OCI-LY7 (cell line): Measurements from ENCODE around the gene NSL1. TPM values are rescaled to one million over a fixed set of nuclear protein-coding genes. Genes with fewer than 3 reads are reported as not detected.
A peak's percentile ranks its signal among the peaks of the same experiment; 100 is the strongest.

ENCODE experiments used
- BruUV-seq: library from RNA; stranded (reverse); fragments of 400-500 nt; replicated peaks from 2 replicates; lab custom pipeline; 2021; lab: Mats Ljungman, UMichigan
- CTCF ChIA-PET: fragments of 300-600 bp; sonication (Branson Sonifier 250); formaldehyde crosslinking; loops from one replicate; lab custom pipeline; 2022; ENCODE audit warnings: antibody characterized with exemption; ENCODE audit not compliant: unreplicated experiment; lab: Charles Lee
- POLR2A ChIA-PET: fragments of 300-600 bp; sonication (Branson Sonifier 250); formaldehyde crosslinking; loops from one replicate; lab custom pipeline; 2022; ENCODE audit warnings: antibody characterized with exemption; lab: Charles Lee
- DNase-seq: peaks from one replicate; pipeline ENCODE4 v3.0.0-alpha.2; 2015; ENCODE audit warnings: low spot score
- H2AFZ ChIP-seq: fragments of 200-600 bp; sonication (generic), shearing (Covaris generic); 2 replicates; pipeline ENCODE4 v1.6.1; 2014; ENCODE audit warnings: mild to moderate bottlenecking, antibody characterized with exemption, low read length, moderate library complexity
- H3K27ac ChIP-seq: fragments of 200-600 bp; sonication (generic); 2 replicates; pipeline ENCODE4 v1.5.1; 2014; ENCODE audit warnings: mixed run types, low read depth, mild to moderate bottlenecking, moderate library complexity, low read length, inconsistent platforms; ENCODE audit not compliant: poor library complexity, severe bottlenecking
- H3K36me3 ChIP-seq: fragments of 200-600 bp; sonication (generic); 2 replicates; pipeline ENCODE4 v1.6.1; 2014; ENCODE audit warnings: mild to moderate bottlenecking, antibody characterized with exemption, low read length, moderate library complexity, mixed read lengths; ENCODE audit not compliant: insufficient read depth
- H3K4me1 ChIP-seq: fragments of 200-600 bp; sonication (generic); 2 replicates; pipeline ENCODE4 v1.5.1; 2014; ENCODE audit warnings: mild to moderate bottlenecking, low read length; ENCODE audit not compliant: insufficient read depth, poor library complexity, severe bottlenecking
- H3K4me2 ChIP-seq: fragments of 200-600 bp; sonication (generic); 2 replicates; pipeline ENCODE4 v1.6.1; 2014; ENCODE audit warnings: mild to moderate bottlenecking, low read length
- H3K4me3 ChIP-seq: fragments of 200-600 bp; sonication (generic); 2 replicates; pipeline ENCODE4 v1.5.1; 2014; ENCODE audit warnings: mild to moderate bottlenecking, low read depth, low read length; ENCODE audit not compliant: poor library complexity, severe bottlenecking
- H3K79me2 ChIP-seq: fragments of 200-600 bp; sonication (generic); 2 replicates; pipeline ENCODE4 v1.6.1; 2016; ENCODE audit warnings: low read depth, mild to moderate bottlenecking, low read length, moderate library complexity, mixed read lengths; ENCODE audit not compliant: insufficient read depth
- H3K9me2 ChIP-seq: fragments of 200-600 bp; sonication (generic); 2 replicates; pipeline ENCODE4 v1.6.1; 2016; ENCODE audit warnings: mild to moderate bottlenecking, low read length, mixed read lengths; ENCODE audit not compliant: insufficient read depth
- H3K9me3 ChIP-seq: fragments of 200-600 bp; sonication (generic); 2 replicates; pipeline ENCODE4 v1.6.1; 2014; ENCODE audit warnings: mild to moderate bottlenecking, mixed run types, low read length, mixed read lengths
- H4K20me1 ChIP-seq: fragments of 200-600 bp; sonication (generic); 2 replicates; pipeline ENCODE4 v1.6.1; 2014; ENCODE audit warnings: mild to moderate bottlenecking, antibody characterized with exemption, low read length, moderate library complexity, mixed read lengths; ENCODE audit not compliant: insufficient read depth
- EZH2phosphoT487 ChIP-seq: fragments of 200-600 bp; sonication (generic); IDR thresholded peaks from 2 replicates; pipeline ENCODE4 v1.6.1; 2018; ENCODE audit warnings: low read depth, borderline replicate concordance, mild to moderate bottlenecking, mixed run types, antibody characterized with exemption, low read length, moderate library complexity, mixed read lengths
- intact Hi-C: fragments of 100-400 bp; cut with micrococcal nuclease; formaldehyde crosslinking; loops from one replicate; pipeline ENCODE4 v1.10.0; 2022; ENCODE audit not compliant: unreplicated experiment
- total RNA-seq, 2 experiments: library from RNA; depleted of rRNA in 1 of 2; stranded (reverse); fragments of >200 nt in 1 of 2; shearing (Covaris generic) in 1 of 2; gene quantifications; 2 replicates each; pipeline ENCODE4 v1.2.3, GENCODE V29; 2014 to 2022
- TF ChIP-seq, protein P1 (sequence below): fragments of 200-600 bp; sonication (generic); conservative IDR thresholded peaks from 2 replicates; pipeline ENCODE4 v1.5.1; 2014; ENCODE audit warnings: mild to moderate bottlenecking, antibody characterized with exemption, low read length, moderate library complexity, mixed read lengths

Gene NSL1
- total RNA-seq, 2 experiments from 2014 or later = 66.8 to 70.9 TPM

DNA sequence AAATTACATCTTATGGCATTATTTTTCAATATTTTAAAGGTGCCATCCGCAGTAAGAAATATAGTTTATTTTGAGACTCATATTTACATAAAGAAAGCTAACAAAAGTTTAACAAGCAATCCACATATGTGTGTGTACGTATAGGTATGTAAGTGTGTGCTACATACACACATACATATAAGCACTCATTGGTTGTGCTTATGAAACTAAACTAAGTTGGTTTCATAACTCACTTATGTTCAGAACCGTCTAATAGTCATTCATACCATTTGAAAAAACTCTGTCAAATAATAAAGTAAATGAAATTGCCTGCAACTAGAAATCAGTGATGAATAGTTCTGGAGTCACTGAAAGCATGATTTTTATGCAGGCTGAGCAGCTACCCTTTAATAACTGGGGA is 14.2 kb upstream of the NSL1 start:
- intact Hi-C loops = no loop called here
- no TSS peak for BruUV-seq
- Histone ChIP-seq H3K4me1 (no peaks in the 10 kb centered on the region), H3K27ac (no peak overlapping the region), H3K36me3 (peaks cover 68% of the 10 kb centered on the region), H3K79me2 (no peaks in the 10 kb centered on the region), H3K4me3 (no peak overlapping the region), H3K9me3 (no peaks in the 10 kb centered on the region), H3K9me2 (no peaks in the 10 kb centered on the region), H2AFZ (no peak overlapping the region), H3K4me2 (no peak overlapping the region), H4K20me1 (no peaks in the 10 kb centered on the region)
- ChIA-PET CTCF (no interaction called here), POLR2A (interaction anchor here (0.6 to 1.9 kb wide), 7 partner anchors 9 to 152 kb away, joined by 3 to 7 read pairs (median 5); no protein-coding TSS in a partner anchor)
- no peak for TF ChIP-seq EZH2phosphoT487
- TF ChIP-seq, protein P1, sequence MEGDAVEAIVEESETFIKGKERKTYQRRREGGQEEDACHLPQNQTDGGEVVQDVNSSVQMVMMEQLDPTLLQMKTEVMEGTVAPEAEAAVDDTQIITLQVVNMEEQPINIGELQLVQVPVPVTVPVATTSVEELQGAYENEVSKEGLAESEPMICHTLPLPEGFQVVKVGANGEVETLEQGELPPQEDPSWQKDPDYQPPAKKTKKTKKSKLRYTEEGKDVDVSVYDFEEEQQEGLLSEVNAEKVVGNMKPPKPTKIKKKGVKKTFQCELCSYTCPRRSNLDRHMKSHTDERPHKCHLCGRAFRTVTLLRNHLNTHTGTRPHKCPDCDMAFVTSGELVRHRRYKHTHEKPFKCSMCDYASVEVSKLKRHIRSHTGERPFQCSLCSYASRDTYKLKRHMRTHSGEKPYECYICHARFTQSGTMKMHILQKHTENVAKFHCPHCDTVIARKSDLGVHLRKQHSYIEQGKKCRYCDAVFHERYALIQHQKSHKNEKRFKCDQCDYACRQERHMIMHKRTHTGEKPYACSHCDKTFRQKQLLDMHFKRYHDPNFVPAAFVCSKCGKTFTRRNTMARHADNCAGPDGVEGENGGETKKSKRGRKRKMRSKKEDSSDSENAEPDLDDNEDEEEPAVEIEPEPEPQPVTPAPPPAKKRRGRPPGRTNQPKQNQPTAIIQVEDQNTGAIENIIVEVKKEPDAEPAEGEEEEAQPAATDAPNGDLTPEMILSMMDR = no peak
- DNase-seq = no peak

DNA sequence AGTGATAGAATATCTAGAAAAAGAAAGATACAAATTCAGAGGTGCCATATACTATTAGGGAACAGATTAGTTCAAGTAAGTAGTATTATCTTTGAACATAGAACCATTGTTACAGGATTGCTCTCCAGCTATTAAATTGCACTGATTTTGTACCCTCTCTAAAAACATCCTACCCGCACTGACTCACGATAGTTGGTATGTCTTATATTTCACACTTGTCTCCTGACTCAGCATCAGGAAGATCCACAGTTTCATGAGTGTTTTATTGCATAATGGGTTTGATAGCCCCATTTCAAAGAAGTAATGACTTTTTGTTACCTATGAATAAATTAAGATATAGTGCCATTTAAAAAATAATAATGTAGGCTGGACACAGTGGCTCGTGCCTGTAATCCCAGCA is 6.1 kb upstream of the NSL1 start:
- Histone ChIP-seq H3K4me1 (peaks cover 52% of the 10 kb centered on the region), H3K4me2 (no peak overlapping the region), H3K36me3 (peaks cover 73% of the 10 kb centered on the region), H4K20me1 (no peaks in the 10 kb centered on the region), H3K79me2 (peaks cover 23% of the 10 kb centered on the region; the same call in 1 of the 2 replicates), H3K9me3 (peaks cover 6% of the 10 kb centered on the region; the same call in 1 of the 2 replicates), H3K4me3 (no peak overlapping the region), H2AFZ (no peak overlapping the region), H3K27ac (no peak overlapping the region), H3K9me2 (no peaks in the 10 kb centered on the region)
- no TSS peak for BruUV-seq
- CTCF ChIA-PET = no interaction called here
- POLR2A ChIA-PET = interaction anchor here (0.6 to 0.9 kb wide), 2 partner anchors 22 to 39 kb away, joined by 3 to 4 read pairs; no protein-coding TSS in a partner anchor
- no peak for DNase-seq
- no peak for TF ChIP-seq EZH2phosphoT487
- TF ChIP-seq, protein P1 = no peak
- intact Hi-C loops = no loop called here

DNA sequence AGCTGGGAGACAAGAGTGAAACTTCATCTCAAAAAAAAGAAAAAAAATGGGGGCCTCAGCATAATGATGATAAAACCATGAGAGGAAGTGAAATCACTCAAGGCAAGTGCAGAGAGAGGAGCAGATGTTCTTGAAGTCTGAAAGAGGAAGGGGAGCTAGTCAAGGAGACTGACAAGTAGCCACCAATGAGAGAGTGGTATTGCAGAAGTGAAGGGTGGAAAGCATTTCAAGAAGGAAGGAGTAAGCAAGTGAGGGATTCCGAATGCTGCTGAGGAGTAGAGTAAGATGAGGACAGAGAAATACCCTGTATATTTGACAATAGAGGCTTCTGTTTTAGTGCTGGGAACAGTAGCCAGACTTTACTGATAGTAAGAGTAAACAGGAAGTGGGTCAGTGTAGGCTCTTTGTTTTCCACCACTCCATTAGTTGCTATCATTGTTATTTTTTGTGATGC is 3.0 kb upstream of the NSL1 start:
- H3K9me3 ChIP-seq = peaks cover 6% of the 10 kb centered on the region; the same call in 1 of the 2 replicates
- ChIA-PET POLR2A (interaction anchor here (0.6 to 5.3 kb wide), 14 partner anchors 8 to 560 kb away, joined by 3 to 25 read pairs (median 4); partner anchors contain the start of gene FLVCR1), CTCF (no interaction called here)
- no peaks in the 10 kb centered on the region for H4K20me1 ChIP-seq
- peaks cover 57% of the 10 kb centered on the region for H3K4me1 ChIP-seq
- peak overlapping the region; percentile 89 for H3K27ac ChIP-seq
- H3K36me3 ChIP-seq = peaks cover 45% of the 10 kb centered on the region
- H3K4me2 ChIP-seq = peak overlapping the region; percentile 65
- TF ChIP-seq EZH2phosphoT487 = no peak
- TF ChIP-seq, protein P1 = no peak
- peaks cover 44% of the 10 kb centered on the region for H3K79me2 ChIP-seq
- H2AFZ ChIP-seq = peak overlapping the region; percentile 45; the same call in 1 of the 2 replicates
- no TSS peak for BruUV-seq
- intact Hi-C loops = loop anchor here (1.0 to 5.0 kb wide), 4 partner anchors 42 to 187 kb away; partner anchors contain the start of genes ATF3 and FLVCR1
- H3K4me3 ChIP-seq = peak overlapping the region; percentile 56
- H3K9me2 ChIP-seq = no peaks in the 10 kb centered on the region
- peak; percentile 97 for DNase-seq
